ENCODE results near the gene KIF3C.
"Not testable (repeated sequence)": the region's sequence is repeated elsewhere in the genome, so short reads cannot be mapped to it uniquely, and the experiment has no call there.

KIF3C gene

DNA sequence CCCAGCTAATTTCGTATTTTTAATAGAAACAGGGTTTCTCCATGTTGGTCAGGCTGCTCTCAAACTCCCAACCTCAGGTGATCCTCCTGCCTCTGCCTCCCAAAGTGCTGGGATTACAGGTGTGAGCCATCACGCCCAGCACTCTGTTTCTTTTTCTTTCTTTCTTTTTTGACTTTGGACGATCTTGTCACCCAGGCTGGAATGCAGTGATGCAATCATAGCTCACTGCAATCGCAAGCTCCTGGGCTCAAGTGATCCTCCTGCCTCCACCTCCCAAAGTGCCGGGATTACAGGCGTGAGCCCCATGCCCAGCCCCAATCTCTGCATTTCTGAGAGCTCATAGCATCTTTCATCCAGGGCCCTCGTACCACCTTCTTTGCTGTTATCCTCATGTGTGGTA is 17.1 kb upstream of the KIF3C start:
- DNase-seq (ENCODE audit: low spot score), result not testable (repeated sequence)

DNA sequence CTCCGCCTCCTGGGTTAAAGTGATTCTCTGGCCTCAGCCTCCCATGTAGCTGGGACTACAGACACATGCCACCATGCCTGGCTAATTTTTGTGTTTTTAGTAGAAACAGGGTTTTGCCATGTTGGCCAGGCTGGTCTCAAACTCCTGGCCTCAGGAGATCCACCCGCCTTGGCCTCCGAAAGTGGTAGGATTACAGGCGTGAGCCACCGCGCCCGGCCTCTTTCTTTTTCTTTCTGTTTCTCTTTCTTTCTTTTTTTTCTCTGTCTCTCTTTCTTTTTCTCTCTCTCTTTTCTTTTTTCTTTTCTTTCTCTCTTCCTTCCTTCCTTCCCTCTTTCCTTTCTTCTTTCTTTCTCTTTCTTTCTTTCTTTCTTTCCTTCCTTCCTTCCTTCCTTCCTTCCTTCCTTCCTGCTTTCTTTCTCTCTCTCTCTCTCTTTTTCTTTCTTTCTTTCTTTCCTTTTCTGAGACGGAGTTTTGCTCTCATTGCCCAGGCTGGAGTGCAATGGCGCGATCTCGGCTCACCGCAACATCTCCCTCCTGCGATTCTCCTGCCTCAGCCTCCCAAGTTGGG is 16.6 kb upstream of the KIF3C start:
- not testable (repeated sequence) for DNase-seq (ENCODE audit: low spot score)

GRCh38 chr2:25996844-25997243 is 14.5 kb upstream of the KIF3C start:
- no peak for DNase-seq (ENCODE audit: low spot score)

- DNase-seq (ENCODE audit: low spot score), result no peak
Measured at GRCh38 chr2:25994509-25994908, 12.2 kb upstream of the KIF3C start.

- peak; percentile 72 for DNase-seq (ENCODE audit: low spot score)
Measured at GRCh38 chr2:25993049-25993448, 10.8 kb upstream of the KIF3C start.

GRCh38 chr2:25992556-25992955 is 10.3 kb upstream of the KIF3C start:
- DNase-seq (ENCODE audit: low spot score), result no peak

- DNase-seq (ENCODE audit: low spot score), result no peak
Measured at GRCh38 chr2:25991965-25992364, 9.7 kb upstream of the KIF3C start.

DNA sequence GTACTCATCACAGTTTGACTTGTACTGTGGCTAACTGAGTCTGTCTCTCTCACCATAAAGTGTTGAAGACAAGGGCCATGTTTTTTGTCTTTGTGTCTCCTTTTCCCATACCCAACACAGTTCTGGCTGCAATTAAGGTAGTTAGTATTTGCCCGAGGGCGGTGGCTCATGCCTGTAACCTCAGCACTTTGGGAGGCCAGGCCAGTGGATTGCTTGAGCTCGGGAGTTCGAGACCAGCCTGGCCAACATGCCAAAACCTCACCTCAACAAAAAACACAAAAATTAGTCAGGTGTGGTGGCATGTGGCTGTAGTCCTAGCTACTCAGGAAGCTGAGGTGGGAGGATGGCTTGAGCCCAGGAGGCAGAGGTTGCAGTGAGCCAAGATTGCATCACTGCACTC is 6.9 kb upstream of the KIF3C start:
- DNase-seq (ENCODE audit: low spot score), result no peak

DNA sequence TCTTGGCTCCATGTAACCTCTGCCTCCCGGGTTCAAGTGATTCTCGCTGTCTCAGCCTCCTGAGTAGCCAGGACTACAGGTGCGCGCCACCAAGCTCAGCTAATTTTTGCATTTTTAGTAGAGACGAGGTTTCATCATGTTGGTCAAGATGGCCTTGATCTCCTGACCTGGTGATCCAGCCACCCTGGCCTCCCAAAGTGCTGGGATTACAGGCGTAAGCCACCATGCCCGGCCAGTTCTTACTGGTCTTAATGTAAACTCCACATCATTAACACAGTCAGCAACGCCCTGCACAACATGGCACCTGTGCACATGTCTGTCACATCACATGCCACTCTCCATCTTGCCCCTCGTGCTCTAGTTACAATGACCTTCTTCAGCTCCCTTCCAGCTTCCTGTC is 5.8 kb upstream of the KIF3C start:
- no peak for DNase-seq (ENCODE audit: low spot score)

DNA sequence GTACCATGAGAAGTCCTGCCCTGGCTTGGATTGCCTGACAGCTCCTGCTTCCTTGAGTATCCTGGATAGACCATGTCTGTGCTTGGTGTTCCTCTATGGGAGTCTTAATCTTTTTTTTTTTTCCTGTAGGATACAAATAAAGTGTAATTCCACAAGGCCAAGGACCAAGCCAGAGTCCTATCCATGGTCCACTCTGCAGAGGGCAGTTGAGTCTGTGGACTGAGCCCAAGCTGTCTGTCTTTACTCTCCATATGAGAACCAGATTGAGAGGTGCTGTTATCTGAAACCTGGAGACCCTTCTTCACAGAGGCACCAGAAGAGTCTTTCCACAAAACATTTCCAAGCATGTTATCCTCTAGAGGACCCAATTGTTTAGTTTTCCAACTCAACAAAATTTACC is 1.4 kb upstream of the KIF3C start:
- DNase-seq (ENCODE audit: low spot score), result no peak

DNA sequence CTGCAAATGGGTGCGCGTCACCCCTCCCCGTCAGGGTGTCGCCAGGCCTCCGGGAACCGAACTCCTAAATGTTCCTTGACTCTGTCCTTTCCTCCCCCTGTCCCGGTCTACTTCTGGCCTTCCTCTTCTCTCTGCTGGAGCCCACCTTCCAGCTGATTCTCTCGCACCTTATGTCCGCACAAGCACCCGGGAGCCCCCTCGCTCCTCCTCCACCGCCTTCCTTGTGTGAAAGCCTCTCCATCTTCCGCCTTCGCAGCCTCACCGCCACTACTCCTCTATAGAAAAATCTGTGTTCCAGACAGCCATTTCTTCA is 627 bp upstream of the KIF3C start:
- DNase-seq (ENCODE audit: low spot score), result no peak

GRCh38 chr2:25981596-25982272 is 563 bp downstream of the KIF3C start:
- DNase-seq (ENCODE audit: low spot score), result no peak

DNA sequence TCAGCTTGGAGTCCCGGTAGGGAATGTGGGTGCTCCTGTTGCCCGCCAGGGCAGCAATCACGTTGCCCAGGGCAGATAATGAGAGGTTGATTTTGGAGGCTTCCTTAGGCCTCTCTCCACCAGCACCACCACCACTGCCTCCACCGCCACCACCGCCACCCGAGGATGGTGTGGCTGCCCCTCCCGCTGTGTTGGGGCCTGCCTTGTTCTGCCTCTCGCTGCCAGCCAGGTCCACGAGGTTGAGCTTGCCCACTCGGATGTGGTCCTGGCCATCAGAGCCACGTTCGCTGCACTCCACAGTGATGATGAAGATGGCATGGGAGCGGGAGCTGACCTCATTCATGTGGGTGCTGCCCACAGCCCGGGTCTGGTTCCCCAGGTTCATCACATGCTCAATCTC is 1.3 kb downstream of the KIF3C start:
- DNase-seq (ENCODE audit: low spot score), result no peak

DNA sequence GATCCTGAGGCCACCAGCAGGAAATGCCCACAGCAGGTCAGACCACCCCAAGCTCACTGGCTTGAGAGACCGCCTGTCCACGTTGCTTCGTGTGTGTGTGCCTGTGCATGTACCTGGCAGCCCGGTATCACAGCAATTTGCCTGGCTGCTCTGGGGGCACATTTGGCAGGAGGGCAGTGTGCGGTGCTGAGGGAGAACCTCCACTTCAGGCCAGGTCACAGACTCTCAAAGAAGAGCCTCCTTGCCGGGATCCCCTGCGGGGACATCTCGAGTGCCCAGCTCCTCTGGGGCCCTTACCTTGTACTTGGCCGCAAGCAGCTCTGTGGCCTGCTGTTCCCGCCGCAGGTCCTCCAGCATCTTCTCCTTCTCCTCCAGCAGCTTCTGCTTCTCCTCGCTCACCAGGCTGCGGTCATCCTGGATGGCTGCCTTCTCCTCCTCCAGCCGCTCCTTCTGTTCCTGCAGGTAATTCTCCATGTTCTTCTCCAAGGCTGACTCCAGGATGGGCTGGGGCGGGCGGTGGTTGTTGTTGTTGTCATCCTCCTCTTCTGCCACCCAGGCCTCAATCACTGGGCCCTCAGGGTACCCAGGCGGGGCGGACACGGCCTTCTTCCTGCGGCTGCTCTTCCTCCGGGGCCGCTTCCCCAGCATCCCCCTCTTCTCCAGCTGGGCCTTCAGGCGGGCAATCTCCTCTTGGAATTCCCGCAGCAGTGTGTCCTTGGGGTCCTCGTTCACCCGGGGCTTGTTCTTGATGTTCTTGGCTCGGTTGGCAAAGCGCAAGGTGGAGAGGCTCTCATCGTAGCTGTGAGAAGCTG is 2.0 kb downstream of the KIF3C start:
- no peak for DNase-seq (ENCODE audit: low spot score)

DNA sequence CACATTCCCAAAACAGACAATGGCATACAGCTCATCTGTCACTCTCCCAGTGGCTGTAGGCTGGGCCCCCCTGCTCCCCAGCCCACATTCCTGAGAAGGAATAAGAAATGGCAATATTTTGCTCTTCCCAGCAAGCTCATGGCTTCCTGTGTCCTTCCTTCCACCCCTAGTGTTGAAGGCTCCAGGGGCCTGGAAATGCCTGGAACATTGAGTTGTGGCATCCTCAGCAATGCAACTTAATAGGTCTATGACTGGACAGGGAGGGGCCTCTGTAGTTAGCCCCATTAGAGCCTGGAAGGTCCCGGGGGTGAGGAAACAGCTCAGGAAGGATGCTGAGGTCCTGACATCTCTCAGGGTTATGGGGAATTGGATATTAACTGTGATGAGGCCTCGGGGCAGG is 3.3 kb downstream of the KIF3C start:
- DNase-seq (ENCODE audit: low spot score), result no peak

DNA sequence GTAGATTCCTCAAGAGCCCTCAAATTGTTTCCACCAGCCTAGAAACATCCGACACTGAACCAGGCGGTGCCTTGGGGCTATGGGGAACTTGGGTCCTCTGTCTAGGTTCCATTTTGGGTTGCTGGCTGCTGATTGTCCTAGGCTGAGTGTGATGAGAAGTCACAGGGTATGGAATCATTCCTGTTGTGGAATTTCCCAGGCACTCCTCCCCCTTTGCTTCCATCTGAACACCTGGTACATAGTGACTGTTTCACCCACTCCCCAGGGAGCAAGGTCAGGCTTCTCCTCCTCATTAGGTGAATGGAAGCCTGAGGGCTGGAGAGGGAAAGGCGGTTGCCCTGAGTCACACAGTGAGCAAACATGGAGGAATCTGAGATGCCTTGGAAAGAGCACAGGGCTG is 4.5 kb downstream of the KIF3C start:
- no peak for DNase-seq (ENCODE audit: low spot score)

- DNase-seq (ENCODE audit: low spot score), result peak; percentile 52
Measured at GRCh38 chr2:25976983-25977741, 5.1 kb downstream of the KIF3C start.

DNA sequence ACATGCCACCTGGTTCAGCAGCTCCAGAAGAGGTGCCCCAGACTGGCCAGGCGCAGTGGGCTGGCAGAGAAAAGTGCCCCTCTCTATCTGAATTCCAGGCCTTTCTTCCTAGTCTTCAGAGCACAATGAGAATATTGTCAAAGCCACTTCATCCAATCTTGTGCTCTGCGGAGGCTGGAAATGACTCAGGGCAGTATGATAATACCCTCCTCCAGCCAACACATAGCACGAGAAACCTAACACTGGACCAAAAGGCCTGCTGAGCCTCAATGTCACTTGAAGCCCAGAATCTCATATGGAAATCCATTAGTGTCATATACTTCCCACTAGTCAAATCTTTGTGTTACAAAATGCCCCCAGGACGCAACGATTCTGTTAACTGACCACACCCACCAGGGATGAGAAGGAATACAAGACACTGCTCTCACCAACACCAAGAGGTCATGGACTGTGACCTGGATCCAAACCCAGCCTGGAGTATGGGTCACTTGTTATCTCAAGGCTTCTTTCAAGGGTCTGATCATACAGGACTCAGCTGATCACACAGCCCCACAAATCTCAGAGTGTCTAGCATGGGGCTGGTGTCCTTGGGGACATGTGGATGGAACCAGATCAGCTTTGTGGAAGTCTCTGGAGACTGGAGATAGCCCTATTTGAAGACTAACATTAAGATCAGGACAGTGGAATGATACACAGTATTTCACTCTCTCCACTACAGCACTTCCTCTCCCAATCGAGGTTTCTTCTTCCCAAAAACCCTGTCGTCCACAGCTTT is 10.1 kb downstream of the KIF3C start:
- DNase-seq (ENCODE audit: low spot score), result peak; percentile 75

- DNase-seq (ENCODE audit: low spot score), result no peak
Measured at GRCh38 chr2:25971596-25971995, 10.7 kb downstream of the KIF3C start.

GRCh38 chr2:25966531-25967270 is 15.6 kb downstream of the KIF3C start:
- no peak for DNase-seq (ENCODE audit: low spot score)

- DNase-seq (ENCODE audit: low spot score), result no peak
Measured at GRCh38 chr2:25964891-25965290, 17.4 kb downstream of the KIF3C start.

Measured in COLO829 (cell line).